ENCODE data around the gene RAD54L.

DNA sequence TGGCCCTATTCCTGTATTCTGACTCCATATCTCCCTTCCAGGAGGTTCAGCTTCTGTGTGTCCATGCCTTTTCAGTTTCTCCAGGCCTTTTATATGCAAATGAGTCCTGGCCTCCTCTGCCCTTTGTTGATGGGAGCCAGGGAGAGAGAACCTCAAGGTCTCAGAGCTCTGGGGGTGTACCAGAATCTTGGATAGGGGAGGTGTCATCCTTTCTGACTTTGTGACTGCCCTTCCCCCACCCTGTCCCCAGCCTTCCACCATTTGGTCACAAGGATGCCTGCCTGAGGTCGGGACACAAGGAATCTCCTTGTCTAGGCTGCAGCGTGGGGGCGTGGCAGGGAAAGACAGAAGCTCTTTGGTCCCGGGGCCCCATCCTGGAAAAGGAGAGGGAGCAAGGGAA is 25.8 kb upstream of the RAD54L start:
- TF ChIP-seq, protein P1, sequence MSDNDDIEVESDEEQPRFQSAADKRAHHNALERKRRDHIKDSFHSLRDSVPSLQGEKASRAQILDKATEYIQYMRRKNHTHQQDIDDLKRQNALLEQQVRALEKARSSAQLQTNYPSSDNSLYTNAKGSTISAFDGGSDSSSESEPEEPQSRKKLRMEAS (IDR thresholded peaks at IDR 0.05; ENCODE audit: low read depth, low read length) = no peak
- TF ChIP-seq POLR2A (IDR thresholded peaks at IDR 0.05; ENCODE audit: extremely low read depth, insufficient read length) (no peak), CTCF (IDR thresholded peaks at IDR 0.05; ENCODE audit: low read depth, low read length) (no peak), MYC (IDR thresholded peaks at IDR 0.05; ENCODE audit: low read depth, low read length) (no peak)

Measured in NB4 (cell line).